HCT116 (cell line): Measurements from ENCODE around the gene SPTBN1.

Source experiments
- POLR2AphosphoS5 ChIP-seq: IDR thresholded peaks from 2 replicates; pipeline ENCODE4 v1.6.1; 2011; ENCODE audit warnings: mild to moderate bottlenecking, low read depth, low read length, moderate library complexity
- SIN3A ChIP-seq: IDR thresholded peaks from 2 replicates; pipeline ENCODE4 v1.6.1; 2012; ENCODE audit warnings: low read depth
- SP1 ChIP-seq: IDR thresholded peaks from 2 replicates; pipeline ENCODE4 v1.6.1; 2012; ENCODE audit warnings: low read depth
- TF ChIP-seq, protein P1 (sequence below), 3 experiments: fragments of 200-600 bp in 1 of 3; sonication (generic) in 1 of 3; IDR thresholded peaks in 2 of 3; conservative IDR thresholded peaks in 1 of 3; 2 replicates each; pipeline ENCODE4 v1.5.1; 2012 to 2017; ENCODE audit warnings: low read depth in 2 of 3, low read length in 2 of 3, antibody characterized with exemption in 1 of 3, borderline replicate concordance in 1 of 3, control low read depth in 1 of 3, mild to moderate bottlenecking in 1 of 3, mixed read lengths in 1 of 3, mixed run types in 1 of 3, moderate library complexity in 1 of 3; ENCODE audit not compliant: insufficient read depth in 1 of 3

DNA sequence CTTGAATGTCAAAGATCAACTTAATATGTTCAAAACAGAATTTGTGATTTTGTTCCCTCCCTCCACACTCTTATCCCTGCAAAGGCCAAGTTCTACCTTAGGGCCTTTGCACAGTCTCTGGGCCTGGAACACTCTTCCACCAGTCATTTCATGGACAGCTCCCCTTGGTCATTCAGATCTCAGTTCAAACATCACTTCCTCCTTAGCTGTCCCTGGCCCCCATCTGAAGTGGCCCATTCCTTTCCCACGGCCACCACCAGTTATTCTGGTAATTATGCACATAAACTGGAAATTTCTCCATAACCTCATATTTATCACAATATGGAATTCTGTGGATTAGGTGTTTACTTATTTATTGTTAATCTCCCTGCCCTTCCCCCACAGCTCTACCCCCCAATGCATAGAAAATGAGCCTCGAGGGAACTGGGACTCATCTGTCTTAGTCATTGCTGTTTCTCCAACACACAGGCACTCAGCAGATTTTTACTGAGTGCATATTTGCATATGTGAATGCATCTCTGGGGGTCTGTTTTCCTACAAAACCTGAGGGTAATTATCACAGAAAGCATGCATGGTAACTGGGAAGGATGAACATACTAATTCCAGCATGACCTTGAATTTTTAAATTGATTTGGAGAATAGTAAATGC, 35.5 kb upstream of the SPTBN1 start:
- TF ChIP-seq SIN3A = no peak
- no peak for TF ChIP-seq POLR2AphosphoS5
- TF ChIP-seq, protein P1, sequence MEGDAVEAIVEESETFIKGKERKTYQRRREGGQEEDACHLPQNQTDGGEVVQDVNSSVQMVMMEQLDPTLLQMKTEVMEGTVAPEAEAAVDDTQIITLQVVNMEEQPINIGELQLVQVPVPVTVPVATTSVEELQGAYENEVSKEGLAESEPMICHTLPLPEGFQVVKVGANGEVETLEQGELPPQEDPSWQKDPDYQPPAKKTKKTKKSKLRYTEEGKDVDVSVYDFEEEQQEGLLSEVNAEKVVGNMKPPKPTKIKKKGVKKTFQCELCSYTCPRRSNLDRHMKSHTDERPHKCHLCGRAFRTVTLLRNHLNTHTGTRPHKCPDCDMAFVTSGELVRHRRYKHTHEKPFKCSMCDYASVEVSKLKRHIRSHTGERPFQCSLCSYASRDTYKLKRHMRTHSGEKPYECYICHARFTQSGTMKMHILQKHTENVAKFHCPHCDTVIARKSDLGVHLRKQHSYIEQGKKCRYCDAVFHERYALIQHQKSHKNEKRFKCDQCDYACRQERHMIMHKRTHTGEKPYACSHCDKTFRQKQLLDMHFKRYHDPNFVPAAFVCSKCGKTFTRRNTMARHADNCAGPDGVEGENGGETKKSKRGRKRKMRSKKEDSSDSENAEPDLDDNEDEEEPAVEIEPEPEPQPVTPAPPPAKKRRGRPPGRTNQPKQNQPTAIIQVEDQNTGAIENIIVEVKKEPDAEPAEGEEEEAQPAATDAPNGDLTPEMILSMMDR (IDR thresholded peaks at IDR 0.05 in 2 of 3, conservative IDR thresholded peaks at IDR 0.05 in 1 of 3; ENCODE audit: borderline replicate concordance in 1 of 3, insufficient read depth in 1 of 3, low read depth in 2 of 3, low read length in 2 of 3) = no peak
- TF ChIP-seq SP1 = no peak
